Panc1 (cell line): Measurements from ENCODE around the gene MYRIP.

ENCODE experiments used
- CTCF ChIP-seq: fragments of 450-650 bp; IDR thresholded peaks from 2 replicates; pipeline ENCODE4 v1.5.1; 2017; ENCODE audit warnings: mild to moderate bottlenecking
- POLR2AphosphoS5 ChIP-seq: IDR thresholded peaks from 2 replicates; pipeline ENCODE4 v1.6.1; 2012; ENCODE audit warnings: mild to moderate bottlenecking, low read depth, low read length, moderate library complexity
- TCF7L2 ChIP-seq: IDR thresholded peaks from 2 replicates; pipeline ENCODE4 v1.6.1; 2011; ENCODE audit warnings: mild to moderate bottlenecking, low read depth, low read length, inconsistent platforms

DNA sequence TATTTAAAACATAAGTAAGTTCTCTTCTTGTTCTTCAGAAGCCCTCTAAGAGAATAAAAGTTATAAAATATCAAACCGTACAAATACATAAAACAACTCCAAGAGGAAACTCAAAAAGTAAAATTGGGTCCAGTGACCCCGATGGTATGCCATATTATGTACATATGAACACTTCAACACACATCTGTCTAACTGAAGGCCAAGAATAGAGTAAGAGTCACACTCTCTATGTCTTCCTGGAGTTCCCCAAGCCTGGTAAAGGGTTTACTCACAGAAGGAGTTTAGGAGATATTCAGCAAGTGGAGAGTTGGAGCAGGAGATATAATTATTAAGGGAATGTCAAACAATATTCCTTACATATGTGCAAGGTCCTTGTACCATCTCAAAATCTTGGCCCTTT lies 398.8 kb downstream of the MYRIP start:
- TF ChIP-seq CTCF (no peak), TCF7L2 (no peak), POLR2AphosphoS5 (no peak)
